GM12892 (cell line): ENCODE measurements around the gene C11orf16.

Experiments
- POLR2A ChIP-seq: IDR thresholded peaks from 2 replicates; pipeline ENCODE4 v1.6.1; 2011; ENCODE audit warnings: low read depth, low read length, control low read depth
- POLR2AphosphoS5 ChIP-seq: IDR thresholded peaks from 2 replicates; pipeline ENCODE4 v1.6.1; 2011; ENCODE audit warnings: low read depth, low read length, control low read depth
- TAF1 ChIP-seq: IDR thresholded peaks from 2 replicates; pipeline ENCODE4 v1.6.1; 2011; ENCODE audit warnings: low read depth, mild to moderate bottlenecking, control low read depth, low read length, borderline replicate concordance

- no peak for TF ChIP-seq TAF1
- TF ChIP-seq POLR2A, result no peak
- no peak for TF ChIP-seq POLR2AphosphoS5
These were observed 2.1 kb downstream of the C11orf16 start for GRCh38 chr11:8930456-8931175.
